Inferior parietal cortex (tissue), 1 donor: ENCODE data around the gene METTL16.
"Not testable (repeated sequence)": the region's sequence is repeated elsewhere in the genome, so short reads cannot be mapped to it uniquely, and the experiment has no call there.

Experiments used
- DNase-seq: peaks from one replicate; pipeline ENCODE4 v3.0.0-alpha.2; 2016; ENCODE audit errors: extremely low spot score

METTL16 gene

GRCh38 chr17:2502871-2503580 is 8.7 kb downstream of the METTL16 start:
- no peak for DNase-seq

- no peak for DNase-seq
These were observed 11.2 kb downstream of the METTL16 start for GRCh38 chr17:2500446-2500845.

- not testable (repeated sequence) for DNase-seq
These were observed 22.4 kb downstream of the METTL16 start for GRCh38 chr17:2489286-2489685.

- no peak for DNase-seq
These were observed 24.4 kb downstream of the METTL16 start for GRCh38 chr17:2487306-2487705.

GRCh38 chr17:2486709-2487108 is 25.0 kb downstream of the METTL16 start:
- not testable (repeated sequence) for DNase-seq

- no peak for DNase-seq
These were observed 25.7 kb downstream of the METTL16 start for GRCh38 chr17:2485970-2486369.

GRCh38 chr17:2485543-2485942 is 26.1 kb downstream of the METTL16 start:
- no peak for DNase-seq

- DNase-seq = no peak
These were observed 26.8 kb downstream of the METTL16 start for GRCh38 chr17:2484876-2485275.

GRCh38 chr17:2483084-2483483 is 28.6 kb downstream of the METTL16 start:
- DNase-seq = no peak

- DNase-seq = no peak
These were observed 29.5 kb downstream of the METTL16 start for GRCh38 chr17:2482218-2482617.

GRCh38 chr17:2481760-2482159 is 29.9 kb downstream of the METTL16 start:
- DNase-seq = peak; percentile 17

GRCh38 chr17:2478458-2478857 is 33.2 kb downstream of the METTL16 start:
- no peak for DNase-seq

- DNase-seq = no peak
These were observed 36.6 kb downstream of the METTL16 start for GRCh38 chr17:2475056-2475455.

- DNase-seq = no peak
These were observed 37.3 kb downstream of the METTL16 start for GRCh38 chr17:2474371-2474770.

- no peak for DNase-seq
These were observed 43.4 kb downstream of the METTL16 start for GRCh38 chr17:2468270-2468669.

GRCh38 chr17:2466931-2467330 is 44.8 kb downstream of the METTL16 start:
- DNase-seq = no peak

- DNase-seq = no peak
These were observed 49.2 kb downstream of the METTL16 start for GRCh38 chr17:2462481-2462880.

- DNase-seq = no peak
These were observed 51.8 kb downstream of the METTL16 start for GRCh38 chr17:2459917-2460271.

GRCh38 chr17:2457913-2458312 is 53.8 kb downstream of the METTL16 start:
- DNase-seq = no peak

GRCh38 chr17:2456475-2456874 is 55.2 kb downstream of the METTL16 start:
- no peak for DNase-seq

GRCh38 chr17:2455956-2456355 is 55.7 kb downstream of the METTL16 start:
- no peak for DNase-seq

- DNase-seq = no peak
These were observed 57.8 kb downstream of the METTL16 start for GRCh38 chr17:2453866-2454265.

- no peak for DNase-seq
These were observed 58.4 kb downstream of the METTL16 start for GRCh38 chr17:2453325-2453724.

GRCh38 chr17:2452216-2452750 is 59.4 kb downstream of the METTL16 start:
- no peak for DNase-seq
